ENCODE measurements around the gene COPG1.
"Not testable (repeated sequence)": the region's sequence is repeated elsewhere in the genome, so short reads cannot be mapped to it uniquely, and the experiment has no call there.

The COPG1 gene

GRCh38 chr3:129263161-129263910 is 13.9 kb downstream of the COPG1 start:
- H3K4me3 ChIP-seq (replicated peaks; ENCODE audit: low read depth, low read length), result no peak overlapping the region
- DNase-seq (ENCODE audit: low read depth), result no peak
- no peak for TF ChIP-seq CTCF (IDR thresholded peaks at IDR 0.05; ENCODE audit: low read length, missing control alignments)

- not testable (repeated sequence) for DNase-seq (ENCODE audit: low read depth); H3K4me3 ChIP-seq (replicated peaks; ENCODE audit: low read depth, low read length)
Measured at GRCh38 chr3:129264994-129265393, 15.6 kb downstream of the COPG1 start.

GRCh38 chr3:129266651-129267050 is 17.2 kb downstream of the COPG1 start:
- no peak for DNase-seq (ENCODE audit: low read depth)
- no peak overlapping the region for H3K4me3 ChIP-seq (replicated peaks; ENCODE audit: low read depth, low read length)
- no peak for TF ChIP-seq CTCF (IDR thresholded peaks at IDR 0.05; ENCODE audit: low read length, missing control alignments)

GRCh38 chr3:129268396-129268795 is 19.0 kb downstream of the COPG1 start:
- no peak for TF ChIP-seq CTCF (IDR thresholded peaks at IDR 0.05; ENCODE audit: low read length, missing control alignments)
- no peak for DNase-seq (ENCODE audit: low read depth)
- no peak overlapping the region for H3K4me3 ChIP-seq (replicated peaks; ENCODE audit: low read depth, low read length)

GRCh38 chr3:129271674-129272073 is 22.3 kb downstream of the COPG1 start:
- DNase-seq (ENCODE audit: low read depth), result no peak
- no peak for TF ChIP-seq CTCF (IDR thresholded peaks at IDR 0.05; ENCODE audit: low read length, missing control alignments)
- H3K4me3 ChIP-seq (replicated peaks; ENCODE audit: low read depth, low read length), result no peak overlapping the region

GRCh38 chr3:129276385-129276784 is 27.0 kb downstream of the COPG1 start:
- H3K4me3 ChIP-seq (replicated peaks; ENCODE audit: low read depth, low read length), result no peak overlapping the region
- TF ChIP-seq CTCF (IDR thresholded peaks at IDR 0.05; ENCODE audit: low read length, missing control alignments), result no peak
- DNase-seq (ENCODE audit: low read depth), result no peak

GRCh38 chr3:129277829-129278271 is 28.4 kb downstream of the COPG1 start:
- TF ChIP-seq CTCF (IDR thresholded peaks at IDR 0.05; ENCODE audit: low read length, missing control alignments), result no peak
- no peak for DNase-seq (ENCODE audit: low read depth)
- no peak overlapping the region for H3K4me3 ChIP-seq (replicated peaks; ENCODE audit: low read depth, low read length)

Measured in fibroblast of pulmonary artery (primary cell).